GM19452 (cell line): ENCODE measurements around the gene CD55.
A peak's percentile ranks its signal among the peaks of the same experiment; 100 is the strongest.

Experiments
- ATAC-seq: cut with Tn5 transposase; IDR thresholded peaks from one replicate; pipeline ENCODE4 v1.9.1; 2021; ENCODE audit not compliant: unreplicated experiment

The CD55 gene, protein sequence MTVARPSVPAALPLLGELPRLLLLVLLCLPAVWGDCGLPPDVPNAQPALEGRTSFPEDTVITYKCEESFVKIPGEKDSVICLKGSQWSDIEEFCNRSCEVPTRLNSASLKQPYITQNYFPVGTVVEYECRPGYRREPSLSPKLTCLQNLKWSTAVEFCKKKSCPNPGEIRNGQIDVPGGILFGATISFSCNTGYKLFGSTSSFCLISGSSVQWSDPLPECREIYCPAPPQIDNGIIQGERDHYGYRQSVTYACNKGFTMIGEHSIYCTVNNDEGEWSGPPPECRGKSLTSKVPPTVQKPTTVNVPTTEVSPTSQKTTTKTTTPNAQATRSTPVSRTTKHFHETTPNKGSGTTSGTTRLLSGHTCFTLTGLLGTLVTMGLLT

DNA sequence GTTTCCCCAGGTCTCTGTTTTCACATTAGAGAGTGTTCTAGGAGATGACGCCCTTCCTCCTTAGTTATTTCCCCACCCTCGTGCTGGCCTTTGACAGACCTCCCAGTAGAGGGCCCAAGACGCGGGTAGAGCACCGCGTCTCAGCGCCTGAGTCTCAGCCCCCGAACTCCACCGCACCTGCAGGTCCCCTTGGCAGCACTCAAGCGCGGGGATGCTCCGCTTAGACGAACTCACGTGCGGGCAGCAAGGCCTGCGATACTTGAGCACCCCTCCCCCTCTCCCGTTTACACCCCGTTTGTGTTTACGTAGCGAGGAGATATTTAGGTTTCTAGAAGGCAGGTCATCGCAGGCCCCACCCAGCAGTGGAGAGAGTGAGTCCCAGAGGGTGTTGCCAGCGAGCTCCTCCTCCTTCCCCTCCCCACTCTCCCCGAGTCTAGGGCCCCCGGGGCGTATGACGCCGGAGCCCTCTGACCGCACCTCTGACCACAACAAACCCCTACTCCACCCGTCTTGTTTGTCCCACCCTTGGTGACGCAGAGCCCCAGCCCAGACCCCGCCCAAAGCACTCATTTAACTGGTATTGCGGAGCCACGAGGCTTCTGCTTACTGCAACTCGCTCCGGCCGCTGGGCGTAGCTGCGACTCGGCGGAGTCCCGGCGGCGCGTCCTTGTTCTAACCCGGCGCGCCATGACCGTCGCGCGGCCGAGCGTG is at the start of gene CD55:
CD55 (plus strand) TSS at position 600 of the 711 bp plus-strand sequence; CDS start at position 688, 88 bp downstream.
- ATAC-seq: peak; percentile 91

DNA sequence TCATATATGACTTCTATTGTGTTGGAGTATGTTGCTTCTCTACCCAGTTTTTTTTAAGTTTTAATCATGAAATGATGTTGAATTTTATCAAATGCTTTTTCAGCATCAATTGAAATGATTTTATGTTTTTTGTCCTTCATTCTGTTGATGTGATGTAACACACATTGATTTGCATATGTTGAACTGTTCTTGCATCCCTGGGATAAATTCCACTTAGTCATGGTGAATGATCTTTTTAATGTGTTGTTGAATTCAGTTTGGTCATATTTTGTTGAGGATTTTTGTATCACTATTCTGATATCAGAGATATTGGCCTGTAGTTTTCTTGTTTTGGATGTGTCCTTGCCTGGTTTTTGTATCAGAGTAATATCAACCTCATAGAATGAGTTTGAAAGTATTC is 46.6 kb upstream of the CD55 start:
- no peak for ATAC-seq

DNA sequence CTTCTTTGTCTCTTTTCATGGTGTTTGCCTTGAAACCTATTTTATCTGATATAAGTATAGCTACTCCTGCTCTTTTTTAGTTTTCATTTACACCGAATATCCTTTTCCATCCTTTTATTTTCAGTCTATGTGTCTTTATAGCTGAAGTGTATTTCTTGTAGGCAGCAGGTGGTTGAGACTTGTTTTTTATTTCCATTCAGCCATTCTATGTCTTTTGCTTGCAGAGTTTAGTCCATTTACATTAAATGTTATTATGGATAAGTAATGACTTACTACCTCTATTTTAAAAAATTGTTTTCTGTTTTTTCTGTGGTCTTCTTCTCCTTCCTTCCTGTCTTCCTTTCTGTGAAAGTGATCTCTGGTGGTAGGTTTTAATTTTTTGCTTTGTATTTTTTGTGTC is 45.0 kb upstream of the CD55 start:
- ATAC-seq: no peak

DNA sequence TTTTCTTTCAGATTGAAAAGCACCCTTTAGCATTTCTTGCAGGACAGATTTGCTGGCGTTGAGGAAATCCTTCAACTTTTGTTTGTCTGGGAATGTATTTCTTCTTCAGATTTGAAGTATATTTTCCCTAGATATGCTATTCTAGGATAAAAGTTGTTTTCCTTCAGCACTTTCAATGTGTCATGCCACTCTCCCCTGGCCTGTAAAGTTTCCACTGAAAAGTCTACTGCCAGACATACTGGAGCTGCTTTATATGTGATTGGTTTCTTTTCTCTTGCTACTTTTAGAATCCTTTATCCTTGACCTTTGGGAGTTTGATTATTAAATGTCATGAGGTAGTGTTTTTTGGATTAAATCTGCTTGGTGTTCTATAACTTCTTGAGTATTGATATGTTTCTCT is 44.2 kb upstream of the CD55 start:
- ATAC-seq: no peak

DNA sequence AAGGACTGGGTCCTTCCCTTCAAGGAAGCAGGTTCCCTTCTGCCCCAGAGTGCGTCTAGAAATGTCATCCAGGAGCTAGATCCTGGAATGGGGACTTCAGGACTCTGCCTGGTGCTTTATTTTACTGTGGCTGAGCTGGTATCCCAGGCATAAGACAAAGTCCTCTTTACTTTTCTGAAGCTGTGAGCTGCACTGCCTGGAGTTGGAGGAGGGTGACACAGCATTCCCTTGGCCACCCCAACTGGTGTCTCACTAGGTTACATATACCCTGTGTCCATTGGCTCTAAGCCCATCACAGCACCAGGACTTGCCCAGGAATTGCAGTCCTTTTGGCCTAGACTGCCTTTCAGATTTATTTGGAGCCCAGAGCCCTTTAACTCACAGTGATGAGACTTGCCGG is 41.8 kb upstream of the CD55 start:
- no peak for ATAC-seq

DNA sequence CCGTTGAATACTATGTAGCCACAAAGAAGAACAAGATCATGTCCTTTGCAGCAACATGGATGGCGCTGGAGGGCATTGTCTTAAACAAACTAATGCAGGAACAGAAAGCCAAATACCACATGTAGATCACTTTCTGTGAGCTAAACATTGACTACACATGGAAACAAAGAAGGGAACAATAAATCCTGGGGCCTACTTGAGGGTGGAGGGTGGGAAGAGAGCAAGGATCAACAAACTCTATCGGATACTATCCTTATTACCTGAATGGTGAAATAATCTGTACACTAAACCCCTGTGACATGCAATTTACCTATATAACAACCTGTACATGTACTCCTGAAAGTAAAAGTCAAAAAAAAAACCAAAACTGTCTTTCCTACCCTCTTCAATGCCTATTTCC is 40.8 kb upstream of the CD55 start:
- ATAC-seq: no peak

DNA sequence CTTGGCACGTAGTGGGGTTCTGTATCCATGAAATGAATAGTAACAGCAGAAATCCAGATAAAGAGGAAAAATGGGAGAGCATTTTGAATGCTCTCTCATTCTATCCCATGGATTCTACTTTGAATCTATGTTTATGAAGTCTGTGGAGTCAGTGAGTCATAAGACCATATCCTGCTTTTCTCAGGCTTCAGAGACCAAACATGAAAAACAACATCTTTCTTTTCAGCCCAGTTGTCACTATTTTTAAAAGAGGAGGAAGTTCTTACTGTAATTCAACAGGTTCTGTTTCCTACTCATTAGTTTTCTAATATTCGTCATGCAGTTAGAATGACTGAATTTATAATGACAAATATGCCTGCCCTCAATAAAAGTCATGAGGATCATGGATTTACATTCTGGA is 39.4 kb upstream of the CD55 start:
- ATAC-seq: no peak

DNA sequence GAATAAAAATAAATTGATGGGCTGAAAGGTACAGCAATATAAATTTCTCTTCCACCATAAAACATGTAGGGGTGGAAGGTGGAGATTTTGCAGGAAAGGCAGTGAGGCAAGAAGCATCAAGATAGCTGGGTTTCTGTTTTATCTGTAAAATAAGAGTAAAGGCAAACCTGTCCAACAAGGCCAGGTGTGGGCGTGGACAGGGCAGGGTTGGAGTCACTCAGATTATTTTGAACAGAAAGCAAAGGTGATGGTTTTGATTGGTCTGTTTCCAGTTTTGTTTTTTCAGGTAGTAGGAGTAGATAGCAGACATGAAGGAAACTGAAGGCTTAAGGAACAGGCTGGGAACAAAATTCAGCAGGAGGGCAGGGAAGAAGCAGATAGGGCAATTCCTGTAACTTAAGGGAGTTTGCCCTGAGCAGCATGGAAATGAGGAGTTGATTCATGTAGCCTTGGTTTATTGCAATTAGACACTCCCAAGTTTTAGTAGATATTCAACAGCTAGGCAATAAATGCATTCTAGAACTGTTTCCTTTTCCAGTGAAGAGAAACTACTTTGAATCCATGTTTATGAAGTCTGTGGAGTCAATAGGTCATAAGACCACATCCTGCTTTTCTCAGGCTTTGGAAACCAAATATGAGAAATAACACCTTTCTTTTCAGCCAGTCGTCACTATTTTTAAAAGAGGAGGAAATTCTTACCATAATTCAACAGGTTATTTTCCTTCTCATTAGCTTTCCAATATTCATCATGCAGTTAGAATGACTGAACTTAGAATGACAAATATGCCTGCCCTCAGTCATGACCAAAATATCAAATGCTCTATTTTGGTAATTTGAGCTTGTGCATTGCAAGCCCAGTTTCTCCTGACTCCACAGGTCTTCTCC is 38.7 kb upstream of the CD55 start:
- ATAC-seq: no peak

DNA sequence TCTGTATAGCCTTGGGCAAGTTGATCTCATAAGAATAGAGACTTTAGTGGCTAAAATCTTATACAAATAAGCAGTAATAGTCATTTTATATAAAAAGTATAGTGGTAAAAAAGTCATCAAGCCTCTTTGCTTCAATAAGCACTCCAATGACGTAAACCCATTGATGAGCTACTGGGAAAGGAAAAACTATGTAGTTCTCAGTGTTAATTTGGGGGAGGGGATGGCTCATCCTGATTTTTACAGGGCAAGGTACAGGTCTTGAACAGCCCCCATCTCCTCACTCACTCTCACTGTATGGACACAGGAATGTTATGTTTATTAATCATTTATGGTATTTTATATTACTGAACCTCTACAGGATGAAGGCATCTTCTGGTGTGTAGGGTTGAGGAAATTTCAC is 38.1 kb upstream of the CD55 start:
- ATAC-seq: no peak

DNA sequence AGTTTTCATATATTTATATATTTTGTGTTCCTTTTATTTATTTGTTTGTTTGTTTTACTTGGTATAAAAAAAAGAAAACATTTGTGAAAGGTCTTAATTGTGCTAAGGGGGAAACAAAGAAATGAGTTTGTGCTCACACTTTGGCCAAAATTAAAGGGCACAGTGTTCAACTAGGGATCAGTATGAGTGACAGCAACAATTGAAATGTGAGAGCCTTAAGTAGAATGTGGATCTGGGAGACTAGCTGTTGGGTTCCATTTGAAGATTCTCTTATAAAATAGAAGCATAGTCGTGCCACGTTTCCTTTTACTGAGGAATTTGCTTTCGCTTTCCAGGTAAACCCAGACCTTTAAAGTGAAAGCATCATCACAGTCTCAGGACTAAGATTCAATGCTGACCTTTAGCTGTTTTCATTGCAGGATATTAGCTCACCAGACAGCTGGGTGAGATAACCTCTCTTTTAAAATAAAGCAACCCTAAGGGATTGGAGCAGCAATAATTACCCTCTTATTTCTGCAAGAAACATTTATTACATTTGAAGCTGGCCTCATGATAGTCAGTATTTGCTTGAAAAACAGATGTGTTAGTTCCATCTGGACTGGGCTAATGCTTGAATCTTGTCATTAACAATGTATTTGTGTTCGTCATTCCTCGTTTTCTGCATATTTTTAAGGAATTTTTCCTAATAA is 37.1 kb upstream of the CD55 start:
- ATAC-seq: no peak

DNA sequence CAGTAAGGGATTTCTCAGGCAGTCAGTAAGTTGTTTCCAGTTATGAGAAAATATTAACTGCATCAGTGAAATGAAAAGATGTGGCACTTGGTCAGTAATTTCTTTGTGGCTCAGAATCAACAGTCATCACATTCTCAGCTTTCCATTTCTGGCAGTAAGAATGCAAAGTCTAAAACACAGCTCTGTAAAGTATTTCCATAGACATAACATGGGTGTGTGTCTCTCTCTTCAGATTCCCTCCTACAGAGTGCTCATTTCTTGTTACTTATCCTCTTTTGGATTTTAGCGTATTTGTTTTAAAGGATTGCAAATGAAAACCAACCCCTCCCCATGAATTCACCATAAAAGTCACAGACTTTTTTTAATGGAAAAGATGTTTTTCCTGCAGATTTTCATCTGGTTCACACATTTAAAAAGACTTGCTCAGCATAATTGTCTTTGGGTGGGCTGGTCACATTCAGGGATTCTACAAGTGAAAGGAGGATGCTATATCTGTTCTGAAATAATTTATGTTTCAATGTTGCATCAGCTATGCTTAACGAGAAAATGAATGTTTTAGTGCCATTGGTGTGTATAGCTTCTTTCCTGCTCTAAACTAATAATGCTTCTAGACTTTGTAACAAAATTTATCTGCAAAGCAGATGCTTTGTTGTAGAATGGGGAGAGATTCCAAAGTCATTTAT is 34.6 kb upstream of the CD55 start:
- ATAC-seq: no peak

DNA sequence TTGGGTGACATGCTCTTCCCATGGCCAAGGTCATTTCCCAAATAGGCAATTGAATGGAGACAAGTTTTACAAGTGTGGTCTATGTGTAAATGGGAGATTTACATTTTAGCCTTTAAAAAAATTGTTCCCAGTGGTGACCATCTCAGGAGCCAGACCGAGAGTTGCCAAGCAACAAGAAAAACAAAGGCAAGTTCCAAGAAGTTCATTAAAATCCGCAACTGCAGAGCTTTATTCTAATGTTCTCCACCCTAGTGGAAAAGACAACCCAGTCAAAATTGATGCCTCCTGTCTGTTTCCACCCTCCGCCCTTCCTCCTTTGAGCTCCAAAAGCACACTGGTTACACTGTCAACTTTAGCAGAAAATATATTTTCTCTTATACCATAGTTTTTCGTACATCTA is 33.2 kb upstream of the CD55 start:
- ATAC-seq: no peak

DNA sequence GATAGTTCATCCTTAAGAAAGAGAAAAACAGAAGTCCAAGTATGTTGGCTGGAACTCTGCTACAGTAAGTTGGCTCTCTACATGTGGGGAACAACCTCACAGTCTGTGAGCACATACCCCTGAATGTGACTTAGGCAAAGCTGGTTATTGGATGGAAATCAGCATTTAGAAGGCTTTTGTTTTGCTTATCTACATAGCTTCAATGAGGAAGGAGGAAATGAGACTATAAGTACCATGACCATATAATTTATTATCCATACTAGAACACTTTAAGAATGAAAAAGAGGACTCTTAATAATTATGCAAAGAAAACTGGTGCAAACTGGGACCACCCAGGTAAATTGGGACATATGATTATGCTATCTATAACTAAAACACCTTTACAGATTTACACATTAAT is 31.7 kb upstream of the CD55 start:
- no peak for ATAC-seq

DNA sequence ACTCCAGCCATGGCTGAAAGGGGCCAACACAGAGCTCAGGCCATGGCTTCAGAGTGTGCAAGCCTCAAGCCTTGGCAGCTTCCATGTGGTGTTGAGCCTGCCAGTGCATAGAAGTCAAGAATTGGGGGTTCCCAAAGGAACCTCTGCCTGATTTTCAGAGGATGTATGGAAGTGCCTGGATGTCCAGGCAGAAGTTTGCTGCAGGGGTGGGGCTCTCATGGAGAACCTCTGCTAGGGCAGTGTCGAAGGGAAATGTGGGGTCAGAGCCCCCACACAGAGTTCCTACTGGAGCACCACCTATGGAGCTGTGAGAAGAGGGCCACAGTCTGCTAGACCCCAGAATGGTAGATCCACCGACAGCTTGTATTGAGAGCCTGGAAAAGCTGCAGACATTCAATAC is 29.8 kb upstream of the CD55 start:
- ATAC-seq: no peak

DNA sequence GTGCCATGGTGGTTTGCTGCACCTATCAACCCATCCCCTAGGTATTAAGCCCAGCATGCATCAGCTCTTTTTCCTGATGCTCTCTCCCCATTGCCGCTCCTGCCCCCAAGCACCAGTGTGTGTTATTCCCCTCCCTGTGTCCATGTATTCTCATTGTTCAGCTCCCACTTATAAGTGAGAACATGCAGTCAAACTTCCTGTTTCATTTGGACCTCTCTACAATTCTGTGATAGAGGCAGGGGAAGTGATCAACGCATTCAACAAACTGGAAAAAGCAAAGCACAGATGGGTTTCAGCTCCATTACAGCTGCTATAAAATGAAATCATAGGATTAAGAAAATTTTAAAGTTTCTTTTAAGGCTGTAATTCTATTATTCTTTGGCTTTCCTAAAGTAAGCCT is 23.3 kb upstream of the CD55 start:
- ATAC-seq: no peak

DNA sequence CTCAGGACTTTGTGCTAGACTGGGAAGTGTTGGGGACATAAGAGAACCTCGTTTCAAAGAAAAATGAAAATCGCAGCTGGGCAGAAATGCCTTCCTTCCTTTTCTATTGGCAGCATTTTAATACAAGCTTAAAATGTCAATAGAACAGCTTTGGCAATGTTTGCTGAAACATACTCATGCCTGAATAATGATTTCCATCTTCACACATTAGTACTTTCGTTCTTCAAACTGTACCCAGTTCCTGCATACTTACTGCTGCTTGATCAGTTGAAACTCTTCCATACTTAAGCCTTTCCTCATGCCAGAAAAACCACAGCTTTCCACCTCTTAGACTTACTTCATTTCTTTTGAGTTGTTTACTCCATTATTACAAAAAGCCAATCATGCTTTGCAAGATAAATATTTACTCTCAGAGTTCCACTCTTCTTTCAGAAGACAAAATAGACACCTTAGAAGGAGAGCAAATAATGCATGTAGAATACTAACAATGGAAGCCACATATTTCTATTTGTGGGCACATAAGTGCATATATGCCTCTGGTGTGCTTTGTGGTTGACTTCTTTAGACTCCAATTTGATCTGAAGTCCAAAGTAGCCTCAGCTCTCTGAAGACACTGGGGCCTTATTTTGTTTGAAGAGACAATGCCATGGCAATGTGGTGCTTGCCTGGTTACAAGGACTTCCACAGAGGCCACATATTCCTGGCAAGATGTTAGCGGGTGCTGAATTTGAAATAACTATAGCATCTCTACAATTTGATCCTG is 22.7 kb upstream of the CD55 start:
- ATAC-seq: no peak

DNA sequence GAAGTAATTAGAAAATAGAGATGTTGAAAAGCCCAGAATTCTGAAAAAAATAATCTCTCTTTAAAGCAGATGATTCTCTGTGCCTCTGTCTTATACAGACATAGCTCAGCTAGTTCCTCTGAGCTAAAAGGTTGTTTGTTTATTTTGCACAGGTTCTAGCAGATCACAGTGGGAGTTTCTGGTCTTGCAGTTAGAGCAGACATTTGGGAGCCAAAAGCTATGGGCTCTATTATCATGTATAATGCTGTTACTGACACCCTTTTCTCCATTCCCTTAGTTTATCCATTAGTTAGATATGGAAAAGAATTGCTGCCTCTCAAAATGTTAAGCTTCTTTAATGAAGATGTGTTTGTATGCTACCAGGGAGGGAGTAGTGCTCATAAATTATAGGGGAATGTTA is 20.5 kb upstream of the CD55 start:
- no peak for ATAC-seq

DNA sequence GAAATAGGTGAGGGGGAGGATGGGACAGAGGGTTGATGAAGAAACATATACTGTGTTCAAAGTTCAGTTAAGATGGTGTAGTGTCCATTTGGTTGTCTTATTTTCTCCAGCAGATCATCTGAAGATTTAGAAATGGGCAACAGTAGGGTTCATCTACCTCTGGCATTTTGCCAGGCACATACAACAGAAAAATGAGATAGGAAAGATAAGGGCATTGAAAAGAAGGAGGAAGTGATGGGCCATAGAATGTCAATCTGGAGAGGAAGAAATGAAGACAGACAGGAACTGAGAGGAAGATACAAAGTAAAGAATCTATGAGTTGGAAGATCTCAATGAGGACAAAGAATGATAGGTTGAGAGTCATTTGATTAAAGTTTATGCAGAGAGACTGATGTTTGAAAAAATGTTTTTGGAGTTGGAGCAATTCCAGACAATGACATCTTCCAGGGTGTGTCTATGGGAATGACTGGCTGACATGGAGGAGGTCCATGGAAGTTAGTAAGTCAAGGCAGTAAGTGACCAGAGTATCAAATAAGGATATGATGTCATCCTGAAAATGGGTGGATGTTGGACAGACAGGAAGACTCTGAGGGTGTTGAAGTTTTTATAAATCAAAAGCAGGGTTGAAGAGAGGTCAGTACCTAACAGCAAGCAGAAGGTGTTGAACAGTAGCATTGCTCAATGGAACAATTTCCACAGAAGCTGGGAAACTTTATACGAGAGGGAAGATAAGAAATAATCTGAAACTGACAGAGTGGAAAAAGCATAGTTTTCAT is 18.7 kb upstream of the CD55 start:
- no peak for ATAC-seq
